ENCODE measurements around the gene TNS3.

DNA sequence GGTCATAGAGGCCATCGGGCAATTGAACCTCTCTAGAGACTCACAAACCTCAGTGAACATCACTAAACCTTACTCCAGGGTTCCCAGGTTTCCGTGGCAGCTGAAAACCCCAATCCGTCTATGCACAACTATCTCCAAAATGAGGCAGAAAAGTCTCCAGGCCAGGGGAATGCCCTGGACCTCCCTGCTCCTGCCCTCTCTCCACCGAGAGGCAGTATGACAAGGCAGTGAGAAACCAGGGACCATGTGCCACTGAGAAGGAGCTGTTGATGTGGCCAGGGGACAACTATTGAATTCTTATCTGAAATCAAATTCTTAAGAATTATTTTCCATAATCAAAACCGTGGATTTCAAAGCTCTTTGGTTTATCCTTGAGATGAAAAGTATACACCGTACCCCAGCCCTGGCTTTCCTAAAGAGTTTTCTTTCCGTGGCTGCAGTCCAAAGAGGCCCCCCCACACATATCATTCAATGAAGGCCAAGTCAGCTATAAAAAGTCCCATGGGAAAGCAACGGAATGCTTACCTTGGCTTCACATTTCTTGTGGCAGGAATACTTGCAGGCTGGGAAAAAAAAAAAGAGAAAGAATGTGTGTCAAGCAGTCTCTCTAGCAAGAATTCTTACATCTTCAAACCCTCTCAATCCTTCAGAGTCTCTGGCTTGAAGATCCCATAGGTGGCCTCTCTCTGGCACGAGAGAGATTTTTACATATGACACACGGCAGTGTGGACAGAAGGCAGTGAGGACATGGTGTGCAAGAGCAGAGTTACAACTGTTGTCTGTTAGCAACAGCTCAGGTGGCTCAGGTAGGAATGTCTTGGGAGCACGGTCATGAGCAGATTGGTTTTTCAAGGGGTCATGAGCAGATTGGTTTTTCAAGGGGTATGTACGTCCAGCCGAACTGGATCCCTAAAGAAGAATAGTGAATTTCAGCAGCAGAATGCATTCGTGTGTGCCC lies 75.2 kb downstream of the TNS3 start:
- TF ChIP-seq RCOR1 (IDR thresholded peaks at IDR 0.05; ENCODE audit: low read length) (no peak), POLR2AphosphoS5 (IDR thresholded peaks at IDR 0.05; ENCODE audit: low read depth, low read length) (no peak), YY1 (IDR thresholded peaks at IDR 0.05; ENCODE audit: low read depth) (no peak)
- TF ChIP-seq, protein P1, sequence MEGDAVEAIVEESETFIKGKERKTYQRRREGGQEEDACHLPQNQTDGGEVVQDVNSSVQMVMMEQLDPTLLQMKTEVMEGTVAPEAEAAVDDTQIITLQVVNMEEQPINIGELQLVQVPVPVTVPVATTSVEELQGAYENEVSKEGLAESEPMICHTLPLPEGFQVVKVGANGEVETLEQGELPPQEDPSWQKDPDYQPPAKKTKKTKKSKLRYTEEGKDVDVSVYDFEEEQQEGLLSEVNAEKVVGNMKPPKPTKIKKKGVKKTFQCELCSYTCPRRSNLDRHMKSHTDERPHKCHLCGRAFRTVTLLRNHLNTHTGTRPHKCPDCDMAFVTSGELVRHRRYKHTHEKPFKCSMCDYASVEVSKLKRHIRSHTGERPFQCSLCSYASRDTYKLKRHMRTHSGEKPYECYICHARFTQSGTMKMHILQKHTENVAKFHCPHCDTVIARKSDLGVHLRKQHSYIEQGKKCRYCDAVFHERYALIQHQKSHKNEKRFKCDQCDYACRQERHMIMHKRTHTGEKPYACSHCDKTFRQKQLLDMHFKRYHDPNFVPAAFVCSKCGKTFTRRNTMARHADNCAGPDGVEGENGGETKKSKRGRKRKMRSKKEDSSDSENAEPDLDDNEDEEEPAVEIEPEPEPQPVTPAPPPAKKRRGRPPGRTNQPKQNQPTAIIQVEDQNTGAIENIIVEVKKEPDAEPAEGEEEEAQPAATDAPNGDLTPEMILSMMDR (IDR thresholded peaks at IDR 0.05) = no peak

Measured in SK-N-SH (cell line).